ENCODE results near the gene LDLRAD4. TPM values are rescaled to one million over a fixed set of nuclear protein-coding genes. Genes with fewer than 3 reads are reported as not detected.

Gene LDLRAD4
- total and polyA plus RNA-seq, 2 experiments from 2014 or later, result 0.73 to 1.9 TPM

- H3K4me1 ChIP-seq (ENCODE audit: insufficient read depth), result peaks cover 11% of the 10 kb centered on the region
- Mint-ChIP-seq H3K4me3 (peak overlapping the region; percentile 59), H3K27me3 (ENCODE audit: insufficient read depth, low read depth, poor library complexity) (peaks cover 35% of the 10 kb centered on the region), H3K4me1 (peaks cover 17% of the 10 kb centered on the region), H3K27ac (no peak overlapping the region), H3K9me3 (no peaks in the 10 kb centered on the region), H3K36me3 (ENCODE audit: low read depth) (no peaks in the 10 kb centered on the region)
- DNase-seq (ENCODE audit: low spot score) (peak; percentile 28), ATAC-seq (peak; percentile 66)
- H2AFZ ChIP-seq, result peak overlapping the region; percentile 96
- no peaks in the 10 kb centered on the region for H3K79me2 ChIP-seq (replicated peaks; ENCODE audit: insufficient read depth)
- no peak for TF ChIP-seq ZNF331 (CRISPR knock-in tag; IDR thresholded peaks at IDR 0.05; ENCODE audit: low read depth)
- TF ChIP-seq POLR2AphosphoS5 (IDR thresholded peaks at IDR 0.05; ENCODE audit: low read depth), result no peak
- TF ChIP-seq, protein P1, sequence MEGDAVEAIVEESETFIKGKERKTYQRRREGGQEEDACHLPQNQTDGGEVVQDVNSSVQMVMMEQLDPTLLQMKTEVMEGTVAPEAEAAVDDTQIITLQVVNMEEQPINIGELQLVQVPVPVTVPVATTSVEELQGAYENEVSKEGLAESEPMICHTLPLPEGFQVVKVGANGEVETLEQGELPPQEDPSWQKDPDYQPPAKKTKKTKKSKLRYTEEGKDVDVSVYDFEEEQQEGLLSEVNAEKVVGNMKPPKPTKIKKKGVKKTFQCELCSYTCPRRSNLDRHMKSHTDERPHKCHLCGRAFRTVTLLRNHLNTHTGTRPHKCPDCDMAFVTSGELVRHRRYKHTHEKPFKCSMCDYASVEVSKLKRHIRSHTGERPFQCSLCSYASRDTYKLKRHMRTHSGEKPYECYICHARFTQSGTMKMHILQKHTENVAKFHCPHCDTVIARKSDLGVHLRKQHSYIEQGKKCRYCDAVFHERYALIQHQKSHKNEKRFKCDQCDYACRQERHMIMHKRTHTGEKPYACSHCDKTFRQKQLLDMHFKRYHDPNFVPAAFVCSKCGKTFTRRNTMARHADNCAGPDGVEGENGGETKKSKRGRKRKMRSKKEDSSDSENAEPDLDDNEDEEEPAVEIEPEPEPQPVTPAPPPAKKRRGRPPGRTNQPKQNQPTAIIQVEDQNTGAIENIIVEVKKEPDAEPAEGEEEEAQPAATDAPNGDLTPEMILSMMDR (conservative IDR thresholded peaks at IDR 0.05; ENCODE audit: low read depth in 2 of 2), result no peak
- TF ChIP-seq JUNB (IDR thresholded peaks at IDR 0.05; ENCODE audit: unreplicated experiment), result no peak
- TF ChIP-seq, protein P2, sequence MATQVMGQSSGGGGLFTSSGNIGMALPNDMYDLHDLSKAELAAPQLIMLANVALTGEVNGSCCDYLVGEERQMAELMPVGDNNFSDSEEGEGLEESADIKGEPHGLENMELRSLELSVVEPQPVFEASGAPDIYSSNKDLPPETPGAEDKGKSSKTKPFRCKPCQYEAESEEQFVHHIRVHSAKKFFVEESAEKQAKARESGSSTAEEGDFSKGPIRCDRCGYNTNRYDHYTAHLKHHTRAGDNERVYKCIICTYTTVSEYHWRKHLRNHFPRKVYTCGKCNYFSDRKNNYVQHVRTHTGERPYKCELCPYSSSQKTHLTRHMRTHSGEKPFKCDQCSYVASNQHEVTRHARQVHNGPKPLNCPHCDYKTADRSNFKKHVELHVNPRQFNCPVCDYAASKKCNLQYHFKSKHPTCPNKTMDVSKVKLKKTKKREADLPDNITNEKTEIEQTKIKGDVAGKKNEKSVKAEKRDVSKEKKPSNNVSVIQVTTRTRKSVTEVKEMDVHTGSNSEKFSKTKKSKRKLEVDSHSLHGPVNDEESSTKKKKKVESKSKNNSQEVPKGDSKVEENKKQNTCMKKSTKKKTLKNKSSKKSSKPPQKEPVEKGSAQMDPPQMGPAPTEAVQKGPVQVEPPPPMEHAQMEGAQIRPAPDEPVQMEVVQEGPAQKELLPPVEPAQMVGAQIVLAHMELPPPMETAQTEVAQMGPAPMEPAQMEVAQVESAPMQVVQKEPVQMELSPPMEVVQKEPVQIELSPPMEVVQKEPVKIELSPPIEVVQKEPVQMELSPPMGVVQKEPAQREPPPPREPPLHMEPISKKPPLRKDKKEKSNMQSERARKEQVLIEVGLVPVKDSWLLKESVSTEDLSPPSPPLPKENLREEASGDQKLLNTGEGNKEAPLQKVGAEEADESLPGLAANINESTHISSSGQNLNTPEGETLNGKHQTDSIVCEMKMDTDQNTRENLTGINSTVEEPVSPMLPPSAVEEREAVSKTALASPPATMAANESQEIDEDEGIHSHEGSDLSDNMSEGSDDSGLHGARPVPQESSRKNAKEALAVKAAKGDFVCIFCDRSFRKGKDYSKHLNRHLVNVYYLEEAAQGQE (IDR thresholded peaks at IDR 0.05; ENCODE audit: unreplicated experiment), result no peak
- TF ChIP-seq EZH2phosphoT487 (IDR thresholded peaks at IDR 0.05; ENCODE audit: unreplicated experiment), result no peak
- TF ChIP-seq CREB1 (CRISPR knock-in tag; IDR thresholded peaks at IDR 0.05; ENCODE audit: low read depth), result 0 out of 2 replicates have a peak, but pooled peaks have one; percentile 44
- no peak overlapping the region for H3K4me3 ChIP-seq
- H3K27me3 ChIP-seq (ENCODE audit: insufficient read depth), result no peaks in the 10 kb centered on the region; the same call in 1 of the 2 replicates
- no peaks in the 10 kb centered on the region for H3K9me2 ChIP-seq (ENCODE audit: insufficient read depth)
- peak overlapping the region; percentile 60; the same call in 1 of the 2 replicates for H3K4me2 ChIP-seq
- no peaks in the 10 kb centered on the region for H3F3A ChIP-seq (replicated peaks; ENCODE audit: low read depth)
- H4K20me1 ChIP-seq (replicated peaks; ENCODE audit: insufficient read depth), result no peaks in the 10 kb centered on the region
- no peak overlapping the region for H3K27ac ChIP-seq (ENCODE audit: low read depth)
- no peaks in the 10 kb centered on the region for H3K36me3 ChIP-seq (ENCODE audit: insufficient read depth)
These were observed 392.6 kb downstream of the LDLRAD4 start for GRCh38 chr18:13611142-13611600.

DNA sequence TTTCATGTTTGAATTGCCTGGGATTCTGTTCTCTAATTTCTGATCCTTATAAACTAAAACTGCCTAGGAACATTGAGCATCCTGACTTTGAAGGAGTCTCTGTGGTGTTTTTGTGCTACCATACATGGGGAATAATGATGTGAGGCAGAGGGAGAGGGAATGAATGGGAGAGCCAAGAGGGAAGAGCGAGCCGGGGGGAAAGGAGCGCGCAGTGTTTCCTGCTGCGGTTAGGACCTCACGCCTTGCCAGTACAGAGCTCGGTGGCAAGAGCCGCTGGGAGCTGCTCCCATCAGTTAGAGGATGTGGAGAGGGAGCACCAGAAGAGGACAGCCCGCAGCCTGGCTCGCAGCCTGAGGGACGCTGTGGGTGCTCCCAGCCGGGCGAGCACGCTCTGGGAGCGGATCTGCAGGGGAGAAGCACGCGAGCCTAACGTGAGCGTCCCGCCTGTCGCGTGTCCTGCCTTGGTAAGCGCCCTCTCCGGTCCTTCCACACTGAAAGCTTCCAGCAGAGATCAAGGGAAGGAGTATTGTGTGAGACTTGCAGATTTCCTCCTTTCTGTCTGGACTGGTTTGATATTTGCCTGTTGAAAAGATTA, 393.1 kb downstream of the LDLRAD4 start:
- Histone ChIP-seq H3K4me1 (ENCODE audit: insufficient read depth) (peaks cover 11% of the 10 kb centered on the region), H3F3A (replicated peaks; ENCODE audit: low read depth) (no peaks in the 10 kb centered on the region), H3K9me2 (ENCODE audit: insufficient read depth) (no peaks in the 10 kb centered on the region), H2AFZ (peak overlapping the region; percentile 96), H3K79me2 (replicated peaks; ENCODE audit: insufficient read depth) (no peaks in the 10 kb centered on the region), H3K36me3 (ENCODE audit: insufficient read depth) (no peaks in the 10 kb centered on the region), H3K4me3 (no peak overlapping the region), H4K20me1 (replicated peaks; ENCODE audit: insufficient read depth) (no peaks in the 10 kb centered on the region), H3K27me3 (ENCODE audit: insufficient read depth) (no peaks in the 10 kb centered on the region; the same call in 1 of the 2 replicates), H3K4me2 (peak overlapping the region; percentile 60; the same call in 1 of the 2 replicates), H3K27ac (ENCODE audit: low read depth) (no peak overlapping the region)
- peak; percentile 18 for DNase-seq (ENCODE audit: low spot score)
- Mint-ChIP-seq H3K4me1 (peaks cover 17% of the 10 kb centered on the region), H3K27me3 (ENCODE audit: insufficient read depth, low read depth, poor library complexity) (peaks cover 35% of the 10 kb centered on the region), H3K36me3 (ENCODE audit: low read depth) (no peaks in the 10 kb centered on the region), H3K27ac (no peak overlapping the region), H3K9me3 (no peaks in the 10 kb centered on the region), H3K4me3 (peak overlapping the region; percentile 59)
- ATAC-seq, result peak; percentile 79
- TF ChIP-seq NANOG (IDR thresholded peaks at IDR 0.05; ENCODE audit: borderline replicate concordance) (no peak), ZNF114 (CRISPR knock-in tag; IDR thresholded peaks at IDR 0.05) (no peak)
- TF ChIP-seq, protein P2 (IDR thresholded peaks at IDR 0.05; ENCODE audit: unreplicated experiment), result no peak

Data from GM23338 (cell line).